Stimulated activated CD4-positive, alpha-beta T cell treated with anti-CD3 and anti-CD28 coated beads, Interleukin-1b, Interleukin-23, amount 100 ng/mL, for 1 hour (primary cell): Measurements from ENCODE around the gene ADGRB3.

ENCODE experiments used
- DNase-seq, 2 donors: peaks; one replicate each; pipeline ENCODE4 v3.0.0-alpha.2; 2020; ENCODE audit warnings: low read depth in 2 of 2

ADGRB3 gene

DNA sequence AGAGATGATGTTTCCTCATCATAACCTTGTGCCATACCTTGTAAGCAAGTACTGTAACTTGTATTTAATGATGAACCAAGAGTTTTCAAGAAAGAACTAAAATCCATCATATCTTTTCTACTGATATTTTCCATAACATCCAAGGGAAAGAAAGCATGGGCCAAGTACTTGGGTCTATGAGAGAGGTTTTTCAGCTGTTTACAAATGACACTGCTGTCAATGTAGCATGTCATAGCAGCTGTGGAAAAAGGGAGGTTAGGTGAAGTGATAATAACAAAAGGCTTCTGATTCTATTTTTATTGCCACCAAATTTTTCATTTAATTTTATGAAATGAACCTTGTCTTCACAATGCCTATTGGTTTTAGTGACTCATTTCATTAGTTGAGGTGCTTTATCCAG is 679.4 kb downstream of the ADGRB3 start:
- DNase-seq: no peak

DNA sequence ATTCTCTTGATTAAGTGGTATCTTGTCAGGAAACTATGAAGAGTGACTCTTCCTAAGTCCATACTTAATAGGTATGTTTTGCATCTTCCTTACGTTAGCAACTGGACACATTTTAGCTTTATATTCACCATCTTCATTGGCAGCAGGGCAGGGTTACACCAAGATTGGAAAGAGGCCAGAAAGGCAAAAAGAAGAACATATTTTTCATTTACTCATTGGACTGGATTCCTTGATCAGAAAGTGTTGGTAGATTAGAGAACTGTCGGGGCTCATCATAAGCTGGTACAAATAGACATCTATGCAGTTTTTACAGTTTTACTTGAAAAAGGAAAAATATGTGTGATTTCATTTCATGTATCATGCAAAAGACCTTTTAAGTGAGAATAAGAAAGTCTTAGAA is 696.8 kb downstream of the ADGRB3 start:
- no peak for DNase-seq

DNA sequence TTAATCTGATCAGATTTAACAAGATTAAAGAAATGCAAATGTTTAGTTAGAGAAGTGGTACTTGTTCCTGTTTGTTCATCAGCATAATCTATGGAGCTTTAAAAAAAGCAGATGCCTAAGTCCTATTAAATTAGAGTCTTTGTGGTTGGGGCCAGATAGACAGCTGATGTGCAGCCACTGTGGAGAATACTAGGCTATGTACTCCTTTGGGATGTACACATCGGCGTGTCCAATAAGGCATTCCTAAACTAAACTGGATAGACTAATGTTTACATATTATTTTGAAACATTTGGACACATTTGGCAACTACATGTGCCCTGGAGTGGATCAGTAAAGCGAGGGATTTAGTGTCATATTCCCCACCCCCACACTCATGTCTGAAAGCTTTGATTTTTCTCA is 702.2 kb downstream of the ADGRB3 start:
- DNase-seq: no peak

DNA sequence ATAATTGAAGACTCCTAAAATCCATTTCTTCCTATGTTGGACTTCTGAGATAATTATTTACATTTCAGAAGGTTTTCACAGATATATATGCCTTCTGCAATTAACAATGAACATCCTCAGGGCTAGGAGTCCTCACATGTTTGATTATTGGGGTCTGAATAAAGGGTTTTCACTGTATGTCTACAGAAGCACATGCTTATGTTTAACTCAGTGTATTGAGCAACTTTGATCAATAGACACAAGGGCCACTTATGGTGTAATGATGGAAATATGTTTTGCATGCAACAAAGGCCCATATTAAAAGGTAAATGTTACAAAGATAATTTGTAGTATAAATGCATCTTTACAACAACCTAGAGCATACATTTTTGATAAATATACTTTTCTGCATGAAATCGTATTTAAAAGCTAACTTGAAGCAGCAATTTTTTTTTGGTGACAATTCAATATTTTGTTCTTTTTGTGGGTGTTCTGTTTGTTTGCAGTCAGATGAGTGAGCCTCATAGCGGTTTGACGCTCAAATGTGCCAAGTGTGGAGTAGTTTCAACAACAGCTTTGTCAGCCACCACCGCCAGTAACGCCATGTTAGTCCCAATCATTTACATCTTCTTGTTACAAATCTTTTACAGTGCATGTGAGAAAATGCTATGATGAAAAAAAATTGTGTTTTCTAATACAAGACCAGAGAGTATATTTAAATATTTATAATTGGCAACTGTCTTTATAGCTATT is 703.5 kb downstream of the ADGRB3 start:
- DNase-seq: no peak

DNA sequence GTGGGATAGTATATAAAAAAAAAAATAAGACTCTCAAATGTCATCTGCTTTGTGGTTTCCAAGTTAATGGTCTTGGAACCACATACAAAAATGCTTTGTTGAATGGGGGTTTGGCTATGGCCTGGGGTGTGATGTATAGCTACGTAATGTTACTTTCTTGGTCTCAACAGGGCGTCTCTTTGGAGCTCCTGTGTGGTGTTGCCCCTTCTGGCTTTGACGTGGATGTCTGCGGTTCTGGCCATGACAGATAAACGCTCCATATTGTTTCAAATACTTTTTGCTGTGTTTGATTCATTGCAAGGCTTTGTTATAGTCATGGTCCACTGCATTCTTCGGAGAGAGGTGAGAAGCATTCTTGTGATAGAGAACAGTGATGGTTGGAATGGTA is 704.1 kb downstream of the ADGRB3 start:
- no peak for DNase-seq

DNA sequence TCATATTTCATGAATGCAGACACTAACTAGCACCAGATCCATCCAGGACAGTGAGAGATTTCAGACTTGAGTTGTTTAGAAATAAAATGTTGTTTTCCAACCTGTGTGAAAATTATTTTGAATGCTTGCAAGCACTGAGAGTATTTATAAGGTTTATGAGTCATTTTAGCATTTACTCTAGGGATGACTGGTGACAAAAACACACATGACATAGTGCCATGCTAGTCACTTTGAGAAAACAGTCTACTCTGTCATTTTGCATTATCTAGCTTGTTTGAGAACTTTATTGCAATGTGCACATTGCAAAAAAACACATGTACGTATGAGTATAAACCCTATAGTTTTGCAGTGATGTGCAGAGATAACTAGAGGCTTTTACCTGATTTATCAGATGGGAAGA is 705.1 kb downstream of the ADGRB3 start:
- DNase-seq: no peak

DNA sequence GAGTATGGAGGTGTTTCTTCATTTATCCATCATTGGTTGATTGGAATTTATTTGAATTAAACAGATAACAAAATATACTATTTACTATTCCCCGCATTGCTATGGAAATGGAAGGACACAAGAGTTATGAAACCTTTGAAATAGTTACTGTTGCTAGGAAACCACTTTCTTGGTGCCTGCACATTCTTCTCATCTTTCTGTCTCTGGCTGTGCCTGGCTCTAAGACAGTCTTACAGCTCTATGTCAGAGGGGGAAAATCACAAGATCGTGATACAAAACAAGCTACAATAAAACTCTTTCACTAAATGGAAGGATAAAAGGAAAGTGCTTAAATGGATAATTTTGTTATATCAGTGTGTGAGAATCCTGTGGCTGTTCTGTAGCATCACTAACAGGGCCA is 708.8 kb downstream of the ADGRB3 start:
- no peak for DNase-seq

DNA sequence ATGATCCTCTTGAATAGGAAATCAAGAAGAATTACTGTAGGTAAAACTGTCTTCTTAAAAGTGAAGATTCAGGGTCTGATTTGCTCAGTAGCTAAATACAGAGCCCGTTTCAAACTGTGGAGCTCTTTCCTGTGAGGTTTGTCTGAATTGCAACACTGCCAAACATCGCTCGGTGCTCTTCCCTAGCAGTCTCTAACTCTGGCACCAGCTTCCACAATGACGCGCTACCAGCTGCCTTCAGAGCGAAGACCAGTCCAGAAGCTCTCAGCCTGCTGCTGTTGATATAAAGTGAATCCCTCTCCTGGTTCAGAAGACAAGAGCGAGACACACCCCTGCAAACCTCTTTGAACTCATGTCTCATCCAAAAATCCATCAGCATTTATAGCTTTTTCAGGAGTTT is 714.7 kb downstream of the ADGRB3 start:
- no peak for DNase-seq

DNA sequence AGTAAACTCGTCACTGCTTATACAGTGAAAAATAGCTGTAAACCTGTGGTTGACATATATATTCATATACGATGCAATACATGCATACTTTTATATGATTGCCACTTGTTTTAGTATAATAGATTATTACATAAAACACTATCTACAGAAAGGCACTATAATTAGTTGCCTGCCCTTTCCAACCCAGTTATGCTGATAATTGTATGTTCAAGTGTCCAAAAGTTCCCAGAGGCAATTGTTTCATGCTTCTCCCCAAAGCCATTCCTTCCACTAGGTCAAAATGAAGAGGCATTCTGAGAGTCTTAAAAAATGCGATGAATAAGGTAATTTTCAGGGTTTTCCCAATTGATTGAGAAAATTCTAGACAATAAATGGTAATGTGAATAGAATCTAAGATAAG is 727.1 kb downstream of the ADGRB3 start:
- no peak for DNase-seq

DNA sequence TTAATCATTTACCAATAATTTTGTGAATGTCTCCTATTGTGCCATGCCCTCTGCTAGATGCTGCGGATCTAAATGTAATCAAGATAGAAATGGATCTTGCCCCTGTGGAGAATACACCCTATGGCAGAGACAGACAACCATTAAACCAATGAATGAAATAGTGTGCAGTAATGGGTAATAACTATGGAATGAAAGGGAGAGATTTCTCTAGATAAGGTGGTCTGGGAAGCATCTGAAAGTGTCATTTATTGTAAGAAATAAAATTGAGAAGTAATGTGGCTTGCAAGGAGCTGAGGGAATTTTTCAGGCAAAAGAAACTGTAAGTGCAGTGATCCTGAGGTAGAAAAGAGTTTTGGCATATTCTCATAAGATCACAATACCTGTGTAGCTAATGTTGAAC is 731.7 kb downstream of the ADGRB3 start:
- no peak for DNase-seq

DNA sequence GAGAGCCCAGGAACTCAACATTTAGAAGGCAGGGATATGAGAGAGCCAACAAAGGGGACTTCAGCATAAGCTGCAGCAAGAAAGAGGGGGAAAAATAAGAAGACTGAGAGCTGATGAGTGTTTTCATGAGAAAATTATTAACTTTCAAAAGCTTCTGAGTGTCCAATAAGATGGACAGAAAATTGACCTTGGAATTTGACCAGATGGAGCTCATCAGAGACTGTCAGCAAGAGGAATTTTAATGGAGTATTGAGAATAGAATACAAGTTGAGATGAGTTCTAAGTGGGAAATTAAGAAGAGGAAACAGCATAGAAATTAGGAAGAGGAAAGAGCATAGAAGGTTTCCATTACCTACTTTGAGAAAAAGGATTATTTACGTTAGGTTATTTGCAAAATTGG is 733.5 kb downstream of the ADGRB3 start:
- no peak for DNase-seq

DNA sequence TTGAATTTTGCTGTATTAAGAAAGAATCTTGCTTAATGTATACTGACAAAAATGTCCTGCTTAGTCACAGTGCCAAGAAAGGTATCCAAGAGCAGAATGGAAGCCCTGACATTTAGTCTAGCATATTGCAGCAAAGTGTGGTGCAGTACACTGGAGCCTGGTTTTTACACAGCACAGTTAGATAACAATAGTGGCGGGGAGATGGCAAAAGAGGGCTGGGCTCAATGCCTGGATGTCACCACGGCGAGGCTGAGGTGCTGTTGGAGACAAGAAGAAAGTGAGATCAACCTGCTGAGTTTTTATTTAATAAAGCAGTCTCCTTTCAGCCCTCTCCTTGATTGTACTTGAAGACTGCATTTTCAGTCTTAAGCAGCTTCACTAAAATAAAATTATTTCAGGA is 735.7 kb downstream of the ADGRB3 start:
- no peak for DNase-seq

DNA sequence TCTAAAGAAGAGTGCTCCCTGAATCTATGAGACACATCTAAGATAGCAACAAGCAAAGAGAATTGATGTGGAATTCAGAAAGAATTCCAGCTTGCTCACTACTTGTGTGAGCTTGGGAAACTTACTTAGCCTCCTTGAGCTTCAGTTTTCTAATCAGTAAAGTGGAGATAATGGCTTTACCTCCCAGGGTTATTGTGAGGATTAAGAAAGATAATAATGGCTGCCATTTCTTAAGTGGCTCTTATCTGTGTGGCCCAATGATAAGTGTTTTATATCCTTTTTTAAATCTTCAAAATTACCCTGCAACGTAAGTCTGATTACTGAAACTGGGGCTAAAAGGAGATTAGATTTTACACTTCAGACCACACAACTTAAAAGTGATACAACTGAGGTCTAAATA is 743.2 kb downstream of the ADGRB3 start:
- DNase-seq: no peak

DNA sequence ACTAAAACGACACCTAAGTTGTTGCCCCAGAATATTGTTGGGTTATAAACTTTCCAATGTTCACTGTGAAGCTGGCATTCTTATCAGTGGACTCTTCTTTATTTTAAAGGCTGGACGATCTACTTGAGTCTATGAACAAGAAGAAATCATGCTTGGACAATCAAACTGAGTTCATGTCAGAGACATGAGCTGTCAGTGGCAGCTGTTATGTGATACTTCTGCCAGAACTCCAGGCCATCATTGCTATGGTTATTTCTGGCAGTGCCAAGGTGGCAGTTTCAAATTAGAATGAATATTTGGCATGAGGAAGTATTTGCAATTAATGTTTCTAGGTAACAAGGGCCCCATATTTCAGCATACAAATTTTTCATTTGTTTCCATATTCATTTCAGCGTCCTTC is 744.4 kb downstream of the ADGRB3 start:
- DNase-seq: no peak

DNA sequence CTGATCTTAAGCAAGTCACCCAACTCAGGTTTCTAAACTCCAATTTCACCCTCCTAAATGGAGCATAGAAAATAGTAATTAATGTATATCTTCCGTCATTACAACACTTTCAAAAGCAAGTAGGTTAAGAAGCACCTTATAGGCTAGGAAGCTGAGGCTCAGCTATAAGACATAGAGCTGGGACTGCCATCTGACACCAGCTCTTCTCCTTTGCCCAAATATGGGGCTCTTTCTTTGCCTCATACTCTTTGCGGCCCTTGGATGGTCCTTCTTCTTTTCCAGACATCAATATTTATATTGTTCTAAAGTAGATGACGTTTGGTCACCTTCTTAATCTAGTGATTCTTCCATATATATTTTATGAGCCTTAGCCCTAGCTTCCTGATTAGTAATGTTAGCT is 748.5 kb downstream of the ADGRB3 start:
- DNase-seq: no peak

DNA sequence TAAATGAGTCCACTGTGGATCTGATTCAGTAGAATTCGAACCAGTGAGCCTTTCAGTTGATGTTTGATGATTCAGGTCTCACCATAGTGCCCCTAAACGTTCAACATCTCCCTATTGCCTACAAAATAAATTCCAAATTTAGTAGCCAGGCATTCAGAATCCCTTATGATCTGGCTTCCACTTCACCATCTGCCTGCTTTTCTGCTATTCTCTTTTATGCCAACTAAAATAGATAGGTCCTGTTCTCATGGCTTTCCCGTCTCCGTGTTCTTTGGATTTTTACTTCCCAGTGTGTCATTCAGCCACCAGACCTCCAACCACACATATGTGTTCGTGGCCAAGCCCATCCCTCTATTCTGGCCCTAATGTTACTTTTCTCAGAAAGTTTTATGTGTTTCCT is 751.3 kb downstream of the ADGRB3 start:
- DNase-seq: no peak

DNA sequence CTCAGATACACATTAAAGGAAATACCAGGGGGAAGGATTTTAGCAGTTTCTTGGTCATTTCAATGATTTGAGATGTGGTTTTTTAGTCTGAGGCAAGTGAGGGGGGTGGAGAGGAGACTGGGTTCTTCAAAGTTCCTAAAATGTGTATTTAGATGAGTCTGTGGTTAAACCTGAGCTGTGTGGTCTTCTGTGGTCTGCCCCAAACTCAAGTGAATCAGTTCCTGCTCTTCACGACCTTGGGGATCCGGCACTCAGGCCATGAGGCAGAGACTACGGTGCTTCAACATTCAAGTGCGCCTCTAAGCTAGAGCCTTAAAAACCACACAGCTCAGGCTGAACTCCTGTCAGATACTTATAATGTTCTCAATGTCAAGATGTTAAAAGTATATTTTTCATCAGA is 755.0 kb downstream of the ADGRB3 start:
- DNase-seq: no peak

DNA sequence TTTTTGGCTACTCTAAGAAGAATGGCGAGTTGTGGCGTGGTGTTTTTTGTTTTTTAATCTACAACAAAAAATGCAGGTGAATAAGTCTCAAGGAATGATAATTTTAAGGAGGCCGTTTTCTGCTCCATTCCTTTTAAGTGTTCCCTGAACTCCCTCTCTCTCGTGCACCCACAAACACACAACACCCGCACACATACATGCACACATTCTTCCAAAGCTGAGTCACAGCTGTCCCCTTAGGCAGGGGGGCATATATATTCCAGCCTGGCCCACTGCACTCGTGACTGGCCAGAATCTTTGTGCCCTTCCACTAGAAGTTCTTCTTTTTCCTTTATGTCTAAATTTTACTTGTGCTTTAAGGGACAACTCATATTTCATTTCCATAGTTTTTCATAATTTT is 756.0 kb downstream of the ADGRB3 start:
- no peak for DNase-seq

DNA sequence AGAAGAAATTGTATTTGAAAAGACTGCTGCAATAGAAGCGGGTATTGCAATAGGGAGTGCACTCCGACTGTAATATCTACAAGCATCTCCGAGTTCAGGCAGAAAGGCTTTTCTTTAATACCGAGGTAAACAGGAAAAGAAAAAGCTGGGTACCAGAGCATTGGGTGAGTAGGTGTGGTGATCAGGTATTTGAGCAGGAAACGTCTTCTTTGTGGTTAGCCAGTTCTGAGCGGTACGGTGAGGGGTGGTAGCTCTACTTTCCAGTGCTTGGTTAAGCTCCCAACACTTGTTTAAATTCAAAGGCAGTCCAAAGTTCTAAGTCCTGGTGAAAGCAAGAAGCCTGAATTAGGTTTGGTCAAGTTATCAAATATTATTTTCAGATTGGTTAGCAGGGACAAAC is 757.7 kb downstream of the ADGRB3 start:
- no peak for DNase-seq

DNA sequence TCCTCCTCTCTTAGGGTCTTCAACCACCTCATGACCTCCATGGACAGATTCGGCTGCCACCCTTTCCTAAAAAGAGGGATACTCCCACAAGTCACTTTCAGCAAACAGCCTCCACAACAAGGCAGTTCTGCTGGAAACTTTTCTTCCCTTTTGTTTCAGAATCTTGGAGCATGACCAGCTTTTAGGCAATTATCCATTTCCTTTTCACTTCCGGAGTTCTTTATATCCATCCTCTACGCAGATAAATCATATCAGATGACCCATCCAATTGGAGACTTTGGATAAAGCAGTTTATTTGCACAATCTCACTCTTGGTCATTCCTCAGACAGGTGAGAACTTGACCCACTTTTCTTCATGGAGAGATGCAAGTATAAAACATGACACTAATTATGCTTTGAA is 763.2 kb downstream of the ADGRB3 start:
- DNase-seq: no peak

DNA sequence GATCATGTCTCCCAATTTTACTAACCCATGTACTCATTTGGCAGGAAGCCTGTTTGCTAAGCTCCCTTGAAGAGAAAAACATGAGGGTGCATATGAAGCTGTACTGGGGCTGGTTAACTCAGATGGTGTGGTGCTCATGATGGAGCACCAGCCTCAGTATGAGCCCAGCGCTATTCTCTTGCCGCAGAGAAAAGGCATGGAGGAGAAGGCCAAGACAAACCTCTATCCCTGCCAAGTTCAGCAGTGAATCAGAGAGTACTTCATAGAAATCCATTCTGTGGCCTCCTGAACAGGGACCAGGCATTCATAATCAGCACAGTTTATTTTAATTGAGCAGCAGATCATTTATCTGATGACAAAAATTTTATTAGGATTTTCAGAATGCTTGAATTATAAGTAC is 763.6 kb downstream of the ADGRB3 start:
- no peak for DNase-seq

DNA sequence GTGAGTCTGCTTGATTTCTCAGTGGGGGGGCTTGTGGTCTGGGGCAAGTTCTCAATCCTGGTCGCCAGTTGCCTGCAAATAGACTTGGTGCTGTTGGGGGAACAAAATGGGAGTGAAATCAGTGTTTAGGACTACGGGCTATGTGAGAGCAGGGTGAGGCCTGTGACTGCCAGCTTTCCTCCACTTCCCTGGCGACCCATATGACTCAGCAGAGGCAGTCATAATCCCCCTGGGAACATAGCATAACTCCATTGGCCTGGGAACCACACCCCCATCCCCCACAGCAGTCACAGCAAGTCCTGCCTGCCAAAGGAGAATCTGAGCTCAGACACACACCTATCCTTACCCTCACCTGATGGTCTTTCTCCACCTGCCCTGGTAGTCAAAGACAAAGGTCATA is 773.8 kb downstream of the ADGRB3 start:
- no peak for DNase-seq

DNA sequence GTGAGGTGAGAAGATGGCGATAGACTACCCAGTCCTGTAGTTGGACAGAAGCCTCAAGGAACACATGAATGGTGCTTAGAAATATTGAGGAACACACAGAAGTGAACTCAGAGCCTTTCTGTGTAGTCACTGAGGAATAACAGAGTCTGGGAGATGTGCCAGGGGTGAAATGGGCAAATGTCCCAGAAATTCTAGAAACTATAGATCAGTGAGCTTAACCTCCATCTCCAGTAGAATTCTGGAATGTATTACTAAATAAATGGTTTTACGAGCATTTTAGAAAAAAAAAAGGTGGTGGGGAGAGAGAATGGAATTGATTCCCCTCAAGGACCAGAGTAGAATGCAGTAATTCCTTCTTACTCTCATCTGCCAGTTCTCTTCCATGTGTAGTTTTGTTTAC is 781.7 kb downstream of the ADGRB3 start:
- DNase-seq: no peak

DNA sequence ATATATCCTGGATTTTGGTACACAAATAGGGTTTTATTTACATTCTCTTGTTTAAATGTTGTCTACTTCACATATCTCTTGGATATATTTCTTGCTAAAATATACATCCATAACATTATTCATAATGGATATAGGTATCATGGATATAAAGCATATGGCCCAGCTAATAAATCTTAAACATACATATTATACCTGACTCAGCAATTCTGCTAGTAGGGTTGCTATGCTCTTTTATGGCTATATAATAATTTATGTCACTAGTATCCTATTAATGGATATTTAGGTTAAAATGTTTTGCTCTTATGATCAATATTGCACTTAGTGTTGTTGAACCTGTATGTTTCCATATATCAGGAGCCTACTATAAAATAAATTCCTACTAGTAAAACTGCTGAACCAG is 786.2 kb downstream of the ADGRB3 start:
- no peak for DNase-seq

DNA sequence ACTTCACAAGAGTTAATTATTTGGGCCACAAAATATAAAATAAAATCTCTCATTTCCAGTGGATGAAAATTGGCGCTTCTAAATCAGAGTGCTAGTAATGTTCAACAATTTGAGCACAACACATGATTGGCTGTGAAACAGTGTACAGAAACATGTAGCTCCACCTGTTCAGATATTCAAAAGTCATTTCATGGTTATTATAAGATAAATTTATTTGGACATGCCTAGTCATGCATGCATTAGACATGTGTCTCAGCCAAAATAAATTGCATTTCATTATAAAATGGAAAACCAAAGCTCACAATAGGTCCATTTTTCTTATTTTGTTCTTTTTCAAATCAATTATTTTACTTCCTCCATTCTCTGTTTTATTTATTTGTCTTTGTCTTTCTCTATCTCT is 786.9 kb downstream of the ADGRB3 start:
- DNase-seq: no peak
